ENCODE measurements around the gene TBX18. TPM values are rescaled to one million over a fixed set of nuclear protein-coding genes. Genes with fewer than 3 reads are reported as not detected.

The TBX18 gene
- total and polyA plus RNA-seq, 10 of the 15 experiments (the other 5 are each of a cell fraction or from before 2014, with no cell fraction given) = 0.03 to 6.1 (median 0.17) TPM; not detected in 6

DNA sequence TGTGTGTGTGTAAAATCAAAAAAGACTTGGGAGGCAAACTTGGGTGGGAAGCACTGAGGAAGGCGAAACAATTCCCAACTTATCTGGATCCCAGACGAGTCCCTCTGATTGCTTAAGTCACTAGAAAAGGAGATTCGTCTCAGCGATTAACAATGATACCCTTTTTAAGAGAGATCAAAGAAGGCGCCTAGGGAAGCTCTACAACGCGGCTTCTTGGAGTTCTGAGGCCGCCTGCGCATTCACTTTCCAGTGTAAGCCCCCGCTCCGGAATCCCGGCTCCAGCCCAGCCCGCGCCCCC is 8.7 kb upstream of the TBX18 start:
- WGBS (ENCODE audit: insufficient coverage, insufficient replicate concordance, low lambda C conversion rate, missing lambda C conversion rate) = 93% methylated on average over 14 of the region's 14 CpGs
- H3K27me3 ChIP-seq (replicated peaks in 1 of 2; ENCODE audit: control insufficient read depth in 2 of 2, insufficient read depth in 2 of 2, low read length in 1 of 2) = peaks cover 4 to 8% of the 10 kb centered on the region in 2 experiments
- H3K4me2 ChIP-seq (ENCODE audit: control insufficient read depth, insufficient read depth) = no peak overlapping the region
- ATAC-seq (no peak), DNase-seq (ENCODE audit: low read depth, low spot score) (no peak), FAIRE-seq (no peak)
- ChIA-PET RAD21 (ENCODE audit: unreplicated experiment) (no interaction called here), SMC1A (ENCODE audit: uncharacterized antibody, unreplicated experiment) (no interaction called here), POLR2A (no interaction called here), CTCF (no interaction called here)
- BruUV-seq (replicated peaks) = no TSS peak
- H2AFZ ChIP-seq (ENCODE audit: control insufficient read depth, low read depth, low read length) = no peak overlapping the region
- no peaks in the 10 kb centered on the region for H3K4me1 ChIP-seq (ENCODE audit: control insufficient read depth, insufficient read depth, low read length)
- no peak overlapping the region for H3K9ac ChIP-seq (ENCODE audit: control insufficient read depth, insufficient read depth, low read length)
- intact Hi-C loops (cut with micrococcal nuclease; ENCODE audit: unreplicated experiment) (loop anchor here (5.0 kb wide), 1 partner anchor 196 kb away; no protein-coding TSS in a partner anchor), in situ Hi-C loops (cut with MboI) (no loop called here)
- no peaks in the 10 kb centered on the region for H4K20me1 ChIP-seq (ENCODE audit: control insufficient read depth, insufficient read depth)
- H3K9me3 ChIP-seq (replicated peaks; ENCODE audit: control insufficient read depth, insufficient read depth, low read length) = no peaks in the 10 kb centered on the region; the same call in 2 of the 3 replicates
- H3K36me3 ChIP-seq (ENCODE audit: control insufficient read depth in 2 of 2, insufficient read depth in 2 of 2, low read length in 1 of 2) = no peaks in the 10 kb centered on the region
- no peak overlapping the region for H3K4me3 ChIP-seq
- H3K79me2 ChIP-seq (ENCODE audit: control insufficient read depth, insufficient read depth, low read length) = no peaks in the 10 kb centered on the region
- H3K27ac ChIP-seq (ENCODE audit: control insufficient read depth, insufficient read depth) = no peak overlapping the region
- TF ChIP-seq ZBED1 (IDR thresholded peaks at IDR 0.05; ENCODE audit: borderline replicate concordance) = no peak
- no peak for TF ChIP-seq ZNF217 (IDR thresholded peaks at IDR 0.05)
- TF ChIP-seq NFXL1 (IDR thresholded peaks at IDR 0.05; ENCODE audit: borderline replicate concordance) = no peak
- TF ChIP-seq, protein P1, sequence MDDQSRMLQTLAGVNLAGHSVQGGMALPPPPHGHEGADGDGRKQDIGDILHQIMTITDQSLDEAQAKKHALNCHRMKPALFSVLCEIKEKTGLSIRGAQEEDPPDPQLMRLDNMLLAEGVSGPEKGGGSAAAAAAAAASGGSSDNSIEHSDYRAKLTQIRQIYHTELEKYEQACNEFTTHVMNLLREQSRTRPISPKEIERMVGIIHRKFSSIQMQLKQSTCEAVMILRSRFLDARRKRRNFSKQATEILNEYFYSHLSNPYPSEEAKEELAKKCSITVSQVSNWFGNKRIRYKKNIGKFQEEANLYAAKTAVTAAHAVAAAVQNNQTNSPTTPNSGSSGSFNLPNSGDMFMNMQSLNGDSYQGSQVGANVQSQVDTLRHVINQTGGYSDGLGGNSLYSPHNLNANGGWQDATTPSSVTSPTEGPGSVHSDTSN (IDR thresholded peaks at IDR 0.05; ENCODE audit: insufficient replicate concordance, low read depth, low read length) = no peak
- TF ChIP-seq ETV6 (conservative IDR thresholded peaks at IDR 0.05 in 1 of 2, IDR thresholded peaks at IDR 0.05 in 1 of 2; ENCODE audit: borderline replicate concordance in 1 of 2, low read depth in 1 of 2) = no peak
- TF ChIP-seq EP300 (IDR thresholded peaks at IDR 0.05; ENCODE audit: borderline replicate concordance in 1 of 2, control insufficient read depth in 1 of 2, low read depth in 2 of 2, low read length in 2 of 2) = no peak
- TF ChIP-seq, protein P2, sequence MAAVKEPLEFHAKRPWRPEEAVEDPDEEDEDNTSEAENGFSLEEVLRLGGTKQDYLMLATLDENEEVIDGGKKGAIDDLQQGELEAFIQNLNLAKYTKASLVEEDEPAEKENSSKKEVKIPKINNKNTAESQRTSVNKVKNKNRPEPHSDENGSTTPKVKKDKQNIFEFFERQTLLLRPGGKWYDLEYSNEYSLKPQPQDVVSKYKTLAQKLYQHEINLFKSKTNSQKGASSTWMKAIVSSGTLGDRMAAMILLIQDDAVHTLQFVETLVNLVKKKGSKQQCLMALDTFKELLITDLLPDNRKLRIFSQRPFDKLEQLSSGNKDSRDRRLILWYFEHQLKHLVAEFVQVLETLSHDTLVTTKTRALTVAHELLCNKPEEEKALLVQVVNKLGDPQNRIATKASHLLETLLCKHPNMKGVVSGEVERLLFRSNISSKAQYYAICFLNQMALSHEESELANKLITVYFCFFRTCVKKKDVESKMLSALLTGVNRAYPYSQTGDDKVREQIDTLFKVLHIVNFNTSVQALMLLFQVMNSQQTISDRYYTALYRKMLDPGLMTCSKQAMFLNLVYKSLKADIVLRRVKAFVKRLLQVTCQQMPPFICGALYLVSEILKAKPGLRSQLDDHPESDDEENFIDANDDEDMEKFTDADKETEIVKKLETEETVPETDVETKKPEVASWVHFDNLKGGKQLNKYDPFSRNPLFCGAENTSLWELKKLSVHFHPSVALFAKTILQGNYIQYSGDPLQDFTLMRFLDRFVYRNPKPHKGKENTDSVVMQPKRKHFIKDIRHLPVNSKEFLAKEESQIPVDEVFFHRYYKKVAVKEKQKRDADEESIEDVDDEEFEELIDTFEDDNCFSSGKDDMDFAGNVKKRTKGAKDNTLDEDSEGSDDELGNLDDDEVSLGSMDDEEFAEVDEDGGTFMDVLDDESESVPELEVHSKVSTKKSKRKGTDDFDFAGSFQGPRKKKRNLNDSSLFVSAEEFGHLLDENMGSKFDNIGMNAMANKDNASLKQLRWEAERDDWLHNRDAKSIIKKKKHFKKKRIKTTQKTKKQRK (IDR thresholded peaks at IDR 0.05; ENCODE audit: low read depth, low read length) = no peak
- no peak for TF ChIP-seq BCLAF1 (IDR thresholded peaks at IDR 0.05)
- TF ChIP-seq TCF7 (IDR thresholded peaks at IDR 0.05; ENCODE audit: borderline replicate concordance) = no peak

Data from GM12878 (cell line).